Measurements from ENCODE around the gene MCCC2.
"Not testable (repeated sequence)": the region's sequence is repeated elsewhere in the genome, so short reads cannot be mapped to it uniquely, and the experiment has no call there.

MCCC2 gene

DNA sequence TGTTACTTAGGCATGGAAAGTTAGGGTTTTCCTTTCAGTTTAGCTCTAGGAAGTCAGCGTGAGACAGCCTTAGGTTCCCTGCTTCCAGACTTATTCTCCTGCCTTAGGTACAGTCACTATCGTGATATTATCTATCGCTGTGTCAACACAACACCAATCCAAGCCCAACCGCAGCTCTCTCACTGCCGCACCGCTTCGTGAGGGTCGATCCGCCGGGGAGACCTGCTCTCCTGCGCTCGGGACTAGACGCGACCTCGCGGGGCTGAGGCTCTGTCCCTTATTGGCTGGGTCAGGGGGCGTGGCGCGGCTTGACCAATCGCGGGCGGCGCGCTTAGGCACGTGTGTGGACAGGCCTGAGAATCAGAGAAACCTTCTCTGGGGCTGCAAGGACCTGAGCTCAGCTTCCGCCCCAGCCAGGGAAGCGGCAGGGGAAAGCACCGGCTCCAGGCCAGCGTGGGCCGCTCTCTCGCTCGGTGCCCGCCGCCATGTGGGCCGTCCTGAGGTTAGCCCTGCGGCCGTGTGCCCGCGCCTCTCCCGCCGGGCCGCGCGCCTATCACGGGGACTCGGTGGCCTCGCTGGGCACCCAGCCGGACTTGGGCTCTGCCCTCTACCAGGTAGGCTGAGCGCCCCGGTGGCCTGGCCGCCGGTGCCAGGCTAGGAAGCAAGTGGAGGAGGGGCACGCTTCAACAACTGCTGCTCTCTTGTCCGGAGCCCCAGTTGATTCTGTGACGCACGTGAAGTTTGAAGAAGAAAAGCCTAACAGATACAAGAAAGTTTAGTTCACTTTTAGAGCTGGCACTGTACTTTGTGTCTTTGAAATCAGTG is at the start of gene MCCC2:
TSS of gene MCCC2 (plus strand) at position 400 of the 825 bp plus-strand sequence. CDS start at position 486, 86 bp downstream.
- peak; percentile 98 for DNase-seq

DNA sequence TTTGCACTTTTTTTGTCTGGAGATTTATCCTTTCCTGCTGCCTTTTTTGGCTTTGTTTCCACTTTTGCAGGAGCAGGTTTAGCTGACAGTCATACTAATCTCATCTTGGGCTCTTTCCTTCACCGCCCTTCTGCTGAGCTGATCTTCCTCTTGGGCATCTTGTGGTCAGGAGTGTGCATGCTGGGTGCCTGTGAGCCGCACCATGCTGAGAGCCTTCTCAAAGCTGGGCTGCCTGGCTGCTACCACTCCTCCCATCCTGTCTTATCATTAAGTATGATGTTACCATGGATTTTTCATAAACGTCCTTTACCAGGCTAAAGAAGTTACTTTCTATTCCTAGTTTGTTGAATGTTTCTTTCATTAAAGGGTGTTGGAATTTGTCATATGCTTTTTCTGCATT is 49.5 kb upstream of the MCCC2 start:
- DNase-seq, result no peak

DNA sequence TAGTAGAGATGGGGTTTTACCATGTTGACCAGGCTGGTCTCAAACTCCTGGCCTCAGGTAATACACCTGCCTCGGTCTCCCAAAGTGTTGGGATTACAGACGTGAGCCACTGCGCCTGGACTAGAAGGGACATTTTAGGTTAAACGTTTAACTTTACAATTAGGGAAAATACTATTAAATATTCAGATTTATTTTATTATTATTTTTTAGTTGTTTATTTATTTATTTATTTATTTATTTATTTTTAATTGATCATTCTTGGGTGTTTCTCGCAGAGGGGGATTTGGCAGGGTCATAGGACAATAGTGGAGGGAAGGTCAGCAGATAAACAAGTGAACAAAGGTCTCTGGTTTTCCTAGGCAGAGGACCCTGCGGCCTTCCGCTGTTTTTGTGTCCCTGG is 36.3 kb upstream of the MCCC2 start:
- DNase-seq, result not testable (repeated sequence)

DNA sequence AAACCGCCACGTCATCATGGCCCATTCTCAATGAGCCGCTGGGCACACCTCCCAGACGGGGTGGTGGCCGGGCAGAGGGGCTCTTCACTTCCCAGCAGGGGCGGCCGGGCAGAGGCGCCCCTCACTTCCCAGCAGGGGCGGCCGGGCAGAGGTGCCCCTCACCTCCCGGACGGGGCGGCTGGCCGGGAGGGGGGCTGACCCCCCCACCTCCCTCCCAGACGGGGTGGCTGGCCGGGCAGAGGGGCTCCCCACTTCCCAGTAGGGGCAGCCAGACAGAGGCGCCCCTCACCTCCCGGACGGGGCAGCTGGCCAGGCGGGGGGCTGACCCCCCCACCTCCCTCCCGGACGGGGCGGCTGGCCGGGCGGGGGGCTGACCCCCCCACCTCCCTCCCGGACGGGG is 35.6 kb upstream of the MCCC2 start:
- not testable (repeated sequence) for DNase-seq

DNA sequence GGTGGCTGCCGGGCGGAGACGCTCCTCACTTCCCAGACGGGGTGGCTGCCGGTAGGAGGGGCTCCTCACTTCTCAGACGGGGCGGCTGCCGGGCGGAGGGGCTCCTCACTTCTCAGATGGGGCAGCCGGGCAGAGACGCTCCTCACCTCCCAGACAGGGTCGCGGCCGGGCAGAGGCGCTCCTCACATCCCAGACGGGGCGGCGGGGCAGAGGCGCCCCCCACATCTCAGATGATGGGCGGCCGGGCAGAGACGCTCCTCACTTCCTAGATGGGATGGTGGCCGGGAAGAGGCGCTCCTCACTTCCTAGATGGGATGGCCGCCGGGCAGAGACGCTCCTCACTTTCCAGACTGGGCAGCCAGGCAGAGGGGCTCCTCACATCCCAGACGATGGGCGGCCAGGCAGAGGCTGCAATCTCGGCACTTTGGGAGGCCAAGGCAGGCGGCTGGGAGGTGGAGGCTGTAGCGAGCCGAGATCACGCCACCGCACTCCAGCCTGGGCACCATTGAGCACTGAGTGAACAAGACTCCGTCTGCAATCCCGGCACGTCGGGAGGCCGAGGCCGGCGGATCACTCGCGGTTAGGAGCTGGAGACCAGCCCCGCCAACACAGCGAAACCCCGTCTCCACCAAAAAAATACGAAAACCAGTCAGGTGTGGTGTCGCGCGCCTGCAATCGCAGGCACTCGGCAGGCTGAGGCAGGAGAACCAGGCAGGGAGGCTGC is 35.0 kb upstream of the MCCC2 start:
- not testable (repeated sequence) for DNase-seq

DNA sequence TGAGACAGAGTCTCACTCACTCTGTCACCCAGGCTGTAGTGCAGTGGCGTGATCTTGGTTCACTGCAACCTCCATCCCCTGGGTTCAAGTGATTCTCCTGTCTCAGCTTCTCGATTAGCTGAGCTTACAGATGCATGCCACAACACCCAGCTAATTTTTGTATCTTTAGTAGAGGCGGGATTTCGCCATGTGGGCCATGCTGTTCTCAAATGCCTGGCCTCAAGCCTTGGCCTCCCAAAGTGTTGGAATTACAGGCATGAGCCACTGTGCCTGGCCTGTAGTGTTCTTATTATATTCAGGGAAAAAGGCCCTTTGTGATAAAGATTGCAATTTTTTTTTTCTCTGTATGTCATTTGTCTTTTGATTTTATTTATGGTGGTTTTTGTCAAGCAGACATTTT is 24.0 kb upstream of the MCCC2 start:
- DNase-seq, result no peak

DNA sequence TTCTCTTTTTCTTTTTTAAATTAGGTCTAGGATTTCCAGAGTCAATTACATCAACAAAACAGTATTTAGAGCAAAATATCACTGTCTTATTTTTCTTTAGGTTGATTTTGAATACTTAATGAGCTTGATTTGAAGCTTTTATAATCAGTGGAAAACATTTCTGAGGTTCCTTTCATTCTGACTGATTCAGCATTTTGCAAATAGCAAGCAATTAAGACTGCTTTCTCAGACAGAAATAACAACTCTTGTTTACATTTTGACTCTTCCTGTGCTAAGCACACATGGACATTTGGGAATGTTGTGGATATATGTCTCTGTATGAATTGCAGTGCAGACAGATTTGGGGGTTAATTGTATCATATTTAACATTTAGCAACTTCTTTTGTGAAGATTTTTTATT is 22.2 kb upstream of the MCCC2 start:
- no peak for DNase-seq

DNA sequence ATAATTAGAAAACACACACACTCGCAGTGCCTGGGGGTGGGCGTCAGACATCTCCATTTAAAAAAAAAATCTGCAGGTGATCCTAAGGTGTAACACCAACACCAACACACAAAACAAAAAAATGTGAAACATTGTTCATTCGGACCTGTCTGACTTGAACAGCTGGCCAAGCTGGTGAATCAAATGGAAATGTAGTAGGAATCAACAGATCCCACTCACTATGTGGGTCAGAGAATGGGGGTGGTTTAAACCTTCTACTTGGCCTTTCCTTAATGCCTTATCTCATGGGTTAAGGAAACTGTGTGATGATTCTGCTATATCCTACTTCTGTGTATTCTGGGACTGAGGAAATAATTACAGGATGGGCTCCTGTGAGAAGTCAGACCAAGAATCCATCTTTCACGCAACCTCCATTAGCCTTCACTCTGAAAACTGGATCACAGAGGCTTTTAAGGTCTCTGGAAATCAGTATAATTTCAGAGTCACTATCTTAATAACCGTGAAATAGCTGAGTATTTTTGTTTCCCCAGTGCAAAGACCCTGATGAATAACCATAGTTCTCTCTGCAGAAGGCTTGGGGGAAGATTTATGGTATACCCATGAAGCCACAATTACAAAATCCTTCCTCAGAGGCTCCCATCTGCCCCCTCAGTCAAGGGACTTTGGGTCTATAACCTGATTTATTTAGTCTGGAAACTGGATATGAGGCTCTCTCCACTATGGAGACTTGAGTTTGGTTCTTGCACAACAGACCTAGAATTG is 17.2 kb upstream of the MCCC2 start:
- no peak for DNase-seq

DNA sequence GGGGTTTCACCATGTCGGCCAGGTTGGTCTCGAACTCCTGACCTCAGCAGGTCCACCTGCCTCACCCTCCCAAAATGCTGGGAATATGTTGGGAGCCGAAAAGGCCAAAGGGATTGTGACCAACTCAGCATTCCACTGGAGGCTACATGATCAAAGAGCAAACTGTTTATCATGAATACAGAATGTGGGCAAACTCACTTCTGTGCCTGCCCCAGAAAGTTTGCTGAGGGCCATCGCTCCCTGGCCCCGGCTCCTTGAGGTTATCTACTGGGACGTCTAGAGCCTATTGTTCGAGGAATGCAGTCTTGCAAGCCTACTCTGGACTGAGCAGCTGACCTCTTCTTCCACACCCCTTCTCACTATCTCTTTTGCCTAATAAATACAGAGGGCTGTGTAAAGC is 15.3 kb upstream of the MCCC2 start:
- DNase-seq, result not testable (repeated sequence)

DNA sequence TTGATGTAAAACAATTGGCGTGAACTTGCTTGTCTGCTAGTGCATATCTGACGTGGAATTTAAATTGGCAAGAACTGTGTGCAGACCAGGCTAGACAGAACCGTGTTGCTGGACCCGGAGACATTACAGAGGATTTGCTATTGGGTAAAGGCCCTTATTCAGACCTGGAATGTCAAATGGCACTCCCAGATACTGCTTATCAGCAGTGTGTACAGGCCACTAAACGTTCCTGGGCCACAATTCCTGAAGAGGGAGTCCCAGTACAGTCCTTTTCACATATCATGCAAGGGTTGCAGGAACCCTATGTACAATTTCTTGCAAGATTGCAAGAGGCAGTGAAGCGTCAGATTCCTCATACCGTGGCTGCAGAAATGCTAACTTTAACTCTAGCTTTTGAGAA is 13.5 kb upstream of the MCCC2 start:
- no peak for DNase-seq

DNA sequence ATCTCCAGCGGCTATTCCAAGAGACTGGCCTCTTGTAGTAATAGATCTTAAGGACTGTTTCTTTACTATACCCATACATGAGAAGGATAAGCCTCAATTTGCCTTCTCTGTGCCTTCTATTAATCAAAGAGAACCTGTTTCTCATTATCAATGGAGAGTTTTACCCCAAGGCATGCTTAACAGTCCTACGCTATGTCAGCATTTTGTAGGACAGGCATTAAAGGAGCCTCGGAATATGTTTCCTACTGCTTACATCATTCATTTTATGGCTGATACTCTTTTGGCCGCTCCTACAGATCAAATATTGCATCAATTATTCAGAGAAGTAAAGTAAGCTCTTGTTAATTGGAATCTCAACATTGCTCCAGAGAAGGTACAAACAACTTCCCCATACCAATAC is 11.6 kb upstream of the MCCC2 start:
- DNase-seq, result not testable (repeated sequence)

DNA sequence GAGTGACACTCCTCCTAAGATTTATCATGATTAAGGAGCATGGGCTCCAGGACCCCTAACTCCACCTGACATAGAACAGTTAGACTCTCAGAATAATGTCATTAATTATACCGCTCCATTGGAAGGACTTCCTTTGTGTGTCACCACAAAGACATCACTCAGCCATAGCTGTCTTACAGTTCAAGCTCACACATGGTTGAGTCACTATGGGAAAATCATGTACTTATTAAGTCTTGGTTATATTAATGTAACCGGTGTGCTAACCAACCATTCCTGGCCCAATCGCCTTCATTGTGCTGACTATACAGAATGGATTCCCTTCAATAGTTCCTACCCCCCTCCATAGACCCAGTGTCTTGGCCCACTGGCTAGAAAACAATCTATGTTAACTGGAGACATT is 10.9 kb upstream of the MCCC2 start:
- no peak for DNase-seq

DNA sequence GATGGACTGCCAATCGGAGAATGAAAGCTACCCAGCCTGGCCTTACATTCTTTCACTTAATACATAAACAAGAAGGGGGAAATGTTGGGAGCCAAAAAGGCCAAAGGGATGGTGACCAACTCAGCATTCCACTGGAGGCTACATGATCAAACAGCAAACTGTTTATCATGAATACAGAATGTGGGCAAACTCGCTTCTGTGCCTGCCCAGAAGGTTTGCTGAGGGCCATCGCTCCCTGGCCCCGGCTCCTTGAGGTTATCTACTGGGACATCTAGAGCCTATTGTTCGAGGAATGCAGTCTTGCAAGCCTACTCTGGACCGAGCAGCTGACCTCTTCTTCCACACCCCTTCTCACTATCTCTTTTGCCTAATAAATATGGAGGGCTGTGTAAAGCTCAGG is 9.3 kb upstream of the MCCC2 start:
- DNase-seq, result not testable (repeated sequence)

DNA sequence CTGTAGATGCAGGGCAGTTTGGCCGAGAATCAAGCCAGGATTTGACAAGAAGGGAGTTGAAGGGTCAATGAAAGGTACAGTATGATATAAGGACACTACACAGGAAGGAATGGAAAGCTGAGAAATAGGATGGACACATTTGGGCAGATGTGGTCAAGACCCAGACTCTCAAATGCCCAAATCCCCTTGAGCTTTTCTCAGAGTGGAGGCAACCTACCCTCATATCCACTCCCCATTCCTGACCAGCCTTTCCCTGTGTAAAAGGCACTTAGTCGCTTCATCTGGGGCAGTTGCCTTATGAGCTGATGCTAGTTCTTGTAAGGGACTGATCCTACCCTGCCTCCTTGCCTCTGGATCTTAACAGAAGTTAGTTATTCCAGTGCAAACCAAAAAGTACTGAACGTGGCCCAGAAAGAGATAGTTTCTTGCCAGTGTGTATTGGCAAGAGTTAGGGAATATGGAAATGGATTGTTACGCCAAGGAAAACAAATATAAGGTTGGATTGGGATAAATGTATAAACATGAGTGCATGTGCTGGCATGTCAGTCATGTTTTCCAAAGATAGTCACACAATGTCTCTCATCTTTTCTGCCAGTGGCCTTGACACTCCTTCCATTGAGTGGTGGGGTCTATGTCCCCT is 4.1 kb upstream of the MCCC2 start:
- no peak for DNase-seq

DNA sequence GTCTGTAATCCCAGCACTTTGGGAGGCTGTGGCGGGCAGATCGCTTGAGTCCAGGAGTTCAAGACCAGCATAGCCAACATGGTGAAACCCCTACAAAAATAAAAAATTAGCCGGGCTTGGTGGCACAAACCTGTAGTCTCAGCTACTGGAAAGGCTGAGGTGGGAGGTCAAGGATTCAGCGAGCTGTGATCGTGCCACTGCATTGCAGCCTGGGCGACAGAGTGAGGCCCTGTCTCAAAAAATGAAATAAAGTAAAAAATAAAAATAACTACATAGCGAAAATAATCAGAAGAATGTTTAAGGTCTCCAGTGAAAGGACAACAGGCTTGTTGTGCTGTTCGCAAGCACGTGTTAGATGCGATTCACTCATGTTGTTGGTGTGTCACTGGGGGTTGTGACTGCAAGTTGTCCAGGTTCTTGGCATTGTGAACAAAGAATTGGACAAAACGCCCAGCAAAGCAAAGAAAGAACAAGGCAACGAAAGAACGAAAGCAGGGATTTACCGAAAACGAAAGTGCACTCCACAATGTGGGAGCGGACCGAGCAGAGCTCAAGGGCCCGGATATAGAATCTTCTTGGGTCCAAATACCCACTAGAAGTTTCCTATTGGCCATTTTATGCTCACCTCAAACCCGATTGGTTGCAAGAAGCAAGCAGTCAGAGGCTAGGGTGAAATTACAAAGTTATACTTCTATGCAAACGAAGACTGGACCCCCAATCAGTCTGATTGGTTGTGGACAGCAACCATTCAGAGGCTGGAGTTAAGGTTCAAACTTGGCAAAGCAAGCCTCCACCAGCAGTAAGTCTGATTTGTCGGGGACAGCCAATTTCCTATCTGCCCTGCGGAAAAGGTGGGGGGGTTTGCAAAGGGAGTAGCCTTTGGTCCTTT is 844 bp upstream of the MCCC2 start:
- DNase-seq, result peak; percentile 28

DNA sequence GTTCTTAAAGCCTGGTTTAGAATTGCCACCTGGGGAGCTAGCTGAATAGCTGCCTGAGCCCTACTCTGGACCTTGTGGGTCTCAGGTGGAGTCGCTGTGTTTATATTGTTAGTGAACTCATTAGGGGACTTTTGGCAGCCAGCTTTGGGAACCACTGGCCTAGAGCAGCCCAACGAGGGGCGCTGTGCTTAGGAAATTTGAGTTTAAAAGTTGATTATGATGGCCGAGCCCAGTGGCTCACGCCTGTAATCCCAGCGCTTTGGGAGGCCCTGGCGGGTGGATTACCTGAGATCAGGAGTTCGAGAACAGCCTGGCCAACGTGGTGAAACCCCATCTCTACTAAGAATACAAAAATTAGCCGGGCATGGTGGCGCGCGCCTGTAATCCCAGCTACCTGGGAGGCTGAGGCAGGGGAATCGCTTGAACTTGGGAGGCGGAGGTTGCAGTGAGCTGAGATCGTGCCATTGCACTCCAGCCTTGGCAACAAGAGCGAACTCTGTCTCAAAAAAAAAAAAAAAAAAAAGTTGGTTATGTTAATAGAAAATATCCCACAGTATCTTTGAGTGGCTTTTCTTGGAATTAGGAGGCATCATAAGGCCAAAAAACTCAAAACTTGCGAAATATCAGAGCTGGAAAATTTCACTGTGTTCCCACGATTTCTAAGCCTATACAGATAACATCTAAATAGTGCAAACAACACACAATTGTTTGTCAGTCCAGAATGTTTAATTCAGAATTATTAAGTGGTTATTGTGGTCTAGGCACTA is 809 bp downstream of the MCCC2 start:
- no peak for DNase-seq

DNA sequence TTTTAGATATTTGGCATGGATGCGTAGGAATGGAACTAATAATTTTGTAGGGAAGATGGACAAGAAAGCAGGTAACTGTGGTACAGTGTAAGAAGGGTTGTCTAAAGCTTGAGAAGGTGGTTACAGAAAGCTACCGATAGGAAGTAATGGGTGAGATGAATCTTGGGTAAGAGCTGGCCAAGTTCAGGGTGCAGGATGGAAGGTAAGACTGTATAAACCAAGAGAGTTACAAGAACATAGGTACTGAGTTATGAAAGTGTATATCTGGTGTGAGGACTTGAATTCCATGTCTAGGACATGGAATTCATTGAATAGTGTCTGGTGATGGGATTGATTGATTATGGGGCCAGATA is 1.4 kb downstream of the MCCC2 start:
- no peak for DNase-seq

DNA sequence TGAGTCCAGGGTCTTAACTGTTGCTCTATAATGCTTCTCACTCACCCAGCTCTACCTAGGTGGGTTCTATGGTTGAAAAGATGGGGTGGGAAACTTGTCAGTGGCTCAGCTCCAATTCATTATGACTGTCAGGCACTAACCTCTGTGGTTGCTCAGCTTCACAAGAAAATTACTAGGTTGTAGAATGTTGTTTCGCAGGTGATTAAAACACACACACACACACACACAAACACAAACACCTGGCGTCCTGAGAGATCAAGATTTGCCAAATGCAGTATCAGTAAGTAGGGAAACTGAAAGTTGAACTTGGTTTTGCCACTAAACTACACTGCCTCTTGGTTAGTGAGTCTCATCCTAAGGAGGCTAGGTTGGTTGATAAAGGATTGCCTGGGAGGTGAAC is 2.8 kb downstream of the MCCC2 start:
- DNase-seq, result no peak

DNA sequence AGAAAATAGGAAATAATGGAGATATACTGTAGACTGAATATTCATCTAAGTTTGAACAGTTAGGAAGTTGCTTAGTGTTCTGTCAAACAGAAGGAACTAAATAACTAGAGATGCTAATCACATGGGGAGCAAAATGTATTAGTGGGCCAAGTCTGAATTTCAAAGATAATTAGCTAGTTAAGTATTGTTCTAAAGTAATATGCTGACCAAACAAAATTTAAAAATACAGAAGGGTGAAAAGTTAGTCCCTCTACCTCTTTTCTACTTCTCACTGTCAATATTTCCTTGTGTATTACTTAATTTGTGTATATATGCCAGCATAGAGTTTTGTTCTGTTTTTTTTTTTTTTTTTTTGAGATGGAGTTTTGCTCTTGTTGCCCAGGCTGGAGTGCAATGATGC is 4.0 kb downstream of the MCCC2 start:
- DNase-seq, result no peak

DNA sequence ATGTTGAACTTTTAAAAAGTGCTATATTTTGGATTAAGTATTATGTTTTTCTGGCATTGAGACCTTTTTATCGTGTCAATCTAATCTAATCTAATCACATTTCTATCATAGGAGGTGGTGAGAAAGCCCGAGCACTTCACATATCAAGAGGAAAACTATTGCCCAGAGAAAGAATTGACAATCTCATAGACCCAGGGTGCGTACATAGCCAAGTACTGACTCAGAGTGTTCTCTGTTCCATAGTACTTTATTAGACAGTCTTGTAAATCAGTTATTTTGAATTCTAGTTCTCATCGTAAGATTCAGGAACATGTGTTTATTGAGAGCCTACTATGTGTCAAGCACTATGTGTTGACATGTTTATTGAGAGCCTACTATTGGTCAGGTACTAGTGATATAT is 9.0 kb downstream of the MCCC2 start:
- DNase-seq, result no peak

DNA sequence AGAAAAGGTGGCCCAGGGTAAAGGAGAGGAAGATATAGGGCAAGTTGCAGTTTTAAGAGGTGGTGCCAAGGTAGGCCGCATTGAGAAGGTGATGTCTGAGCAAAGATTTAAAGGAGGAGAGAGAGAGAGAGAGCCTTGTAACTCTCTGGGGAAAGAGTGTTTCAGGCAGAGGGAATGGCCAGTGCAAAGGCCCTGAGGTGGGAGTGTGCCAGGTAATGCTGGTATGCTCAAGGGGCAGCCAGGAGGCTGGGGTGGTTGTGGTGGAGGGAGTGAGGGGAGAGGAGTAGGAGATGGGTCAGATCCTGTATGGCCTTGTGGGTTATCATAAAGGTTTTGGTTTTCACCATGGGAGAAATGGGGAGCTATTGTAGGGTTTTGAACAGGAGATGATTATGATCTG is 9.9 kb downstream of the MCCC2 start:
- no peak for DNase-seq
